SK-N-SH treated with all-trans-retinoic acid at 6 μM for 48 hours (cell line): ENCODE data around the gene ABCC11.

ENCODE experiments used
- ARNTL ChIP-seq: fragments of 450-650 bp; formaldehyde crosslinking; IDR thresholded peaks from 2 replicates; pipeline ENCODE4 v1.5.0; 2020; ENCODE audit warnings: low read depth, mild to moderate bottlenecking, moderate library complexity, borderline replicate concordance
- BACH2 ChIP-seq: fragments of 250-450 bp; sonication (Bioruptor Pico); IDR thresholded peaks from 2 replicates; pipeline ENCODE4 v1.9.0; 2021; ENCODE audit warnings: mild to moderate bottlenecking, borderline replicate concordance
- CREB5 ChIP-seq: fragments of 250-450 bp; sonication (Bioruptor Pico); IDR thresholded peaks from 2 replicates; pipeline ENCODE4 v1.5.1; 2020; ENCODE audit warnings: low read depth, mild to moderate bottlenecking, moderate library complexity
- CSDC2 ChIP-seq: fragments of 250-450 bp; sonication (Bioruptor Pico); IDR thresholded peaks from 2 replicates; pipeline ENCODE4 v1.5.0; 2020; ENCODE audit warnings: mild to moderate bottlenecking, moderate library complexity
- ESRRG ChIP-seq: fragments of 250-450 bp; sonication (Bioruptor Pico); IDR thresholded peaks from 2 replicates; pipeline ENCODE4 v1.6.1; 2021; ENCODE audit warnings: mild to moderate bottlenecking
- GLIS3 ChIP-seq: fragments of 250-450 bp; sonication (Bioruptor Pico); IDR thresholded peaks from 2 replicates; pipeline ENCODE4 v1.5.0; 2020; ENCODE audit warnings: mild to moderate bottlenecking, moderate library complexity
- OSR1 ChIP-seq: fragments of 250-450 bp; sonication (Bioruptor Pico); IDR thresholded peaks from 2 replicates; pipeline ENCODE4 v1.8.0; 2022; ENCODE audit warnings: moderate library complexity, mild to moderate bottlenecking, inconsistent platforms
- PATZ1 ChIP-seq: fragments of 250-450 bp; sonication (Bioruptor Pico); IDR thresholded peaks from 2 replicates; pipeline ENCODE4 v1.8.0; 2020; ENCODE audit warnings: mild to moderate bottlenecking, moderate library complexity, borderline replicate concordance
- ZC3H10 ChIP-seq: fragments of 250-450 bp; sonication (Bioruptor Pico); IDR thresholded peaks from 2 replicates; pipeline ENCODE4 v1.5.1; 2021; ENCODE audit warnings: mild to moderate bottlenecking, moderate library complexity
- ZFP3 ChIP-seq: fragments of 250-450 bp; sonication (Bioruptor Pico); IDR thresholded peaks from 2 replicates; pipeline ENCODE4 v1.5.0; 2020; ENCODE audit warnings: mild to moderate bottlenecking, moderate library complexity
- ZFP30 ChIP-seq: fragments of 450-650 bp; formaldehyde crosslinking; IDR thresholded peaks from 2 replicates; pipeline ENCODE4 v1.5.0; 2022; ENCODE audit warnings: mild to moderate bottlenecking, moderate library complexity
- ZNF70 ChIP-seq: fragments of 450-650 bp; formaldehyde crosslinking; IDR thresholded peaks from 2 replicates; pipeline ENCODE4 v1.5.0; 2020; ENCODE audit warnings: mild to moderate bottlenecking, moderate library complexity
- ZNF8 ChIP-seq: fragments of 450-650 bp; formaldehyde crosslinking; IDR thresholded peaks from 2 replicates; pipeline ENCODE4 v1.5.0; 2020; ENCODE audit warnings: mild to moderate bottlenecking, moderate library complexity
- TF ChIP-seq, protein P1 (sequence below): fragments of 250-450 bp; sonication (Bioruptor Pico); IDR thresholded peaks from 2 replicates; pipeline ENCODE4 v1.8.0; 2021; ENCODE audit warnings: low read depth, mild to moderate bottlenecking, moderate library complexity, borderline replicate concordance

DNA sequence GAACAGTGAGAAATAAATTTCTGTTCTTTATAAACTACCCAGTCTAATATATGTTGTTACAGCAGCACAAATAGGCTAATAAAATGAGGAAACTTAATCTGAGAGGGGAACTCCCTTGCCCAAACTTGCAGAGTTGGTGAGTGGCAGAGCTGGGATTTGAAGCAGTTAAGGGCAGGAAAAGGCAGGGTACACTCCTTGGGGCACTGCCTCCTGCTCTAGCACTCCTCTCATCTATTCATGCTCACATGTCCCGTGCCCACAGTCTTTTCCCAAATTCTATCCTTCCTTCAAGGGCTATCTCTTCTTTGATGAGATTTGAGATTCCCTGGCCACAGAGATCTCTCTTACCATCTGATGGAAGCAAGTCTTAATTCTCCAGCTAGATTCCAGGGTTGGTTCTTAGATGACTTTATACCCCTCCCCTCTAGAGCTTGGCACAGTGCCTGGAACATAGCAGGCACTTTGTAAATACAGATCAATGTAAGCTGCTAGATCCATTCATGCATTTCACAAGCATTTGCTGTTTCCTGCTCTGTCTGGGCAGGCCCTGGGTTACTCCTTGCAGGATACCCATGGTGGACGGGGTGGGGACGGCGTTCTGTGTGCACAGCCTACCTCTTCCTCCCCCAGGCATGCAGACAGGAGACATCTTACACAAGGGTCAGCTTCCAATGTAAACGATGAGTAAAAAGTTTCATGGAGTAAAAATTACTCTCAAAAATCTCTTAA lies 52.3 kb downstream of the ABCC11 start:
- TF ChIP-seq ARNTL (CRISPR knock-in tag) (no peak), GLIS3 (CRISPR knock-in tag) (no peak), ZNF8 (CRISPR knock-in tag) (no peak), ZFP30 (CRISPR knock-in tag) (no peak), ZC3H10 (CRISPR knock-in tag) (no peak), BACH2 (no peak), OSR1 (CRISPR knock-in tag) (no peak), ZFP3 (no peak), ZNF70 (no peak), PATZ1 (CRISPR knock-in tag) (no peak), CSDC2 (no peak), ESRRG (CRISPR knock-in tag) (no peak), CREB5 (no peak)
- TF ChIP-seq, protein P1, sequence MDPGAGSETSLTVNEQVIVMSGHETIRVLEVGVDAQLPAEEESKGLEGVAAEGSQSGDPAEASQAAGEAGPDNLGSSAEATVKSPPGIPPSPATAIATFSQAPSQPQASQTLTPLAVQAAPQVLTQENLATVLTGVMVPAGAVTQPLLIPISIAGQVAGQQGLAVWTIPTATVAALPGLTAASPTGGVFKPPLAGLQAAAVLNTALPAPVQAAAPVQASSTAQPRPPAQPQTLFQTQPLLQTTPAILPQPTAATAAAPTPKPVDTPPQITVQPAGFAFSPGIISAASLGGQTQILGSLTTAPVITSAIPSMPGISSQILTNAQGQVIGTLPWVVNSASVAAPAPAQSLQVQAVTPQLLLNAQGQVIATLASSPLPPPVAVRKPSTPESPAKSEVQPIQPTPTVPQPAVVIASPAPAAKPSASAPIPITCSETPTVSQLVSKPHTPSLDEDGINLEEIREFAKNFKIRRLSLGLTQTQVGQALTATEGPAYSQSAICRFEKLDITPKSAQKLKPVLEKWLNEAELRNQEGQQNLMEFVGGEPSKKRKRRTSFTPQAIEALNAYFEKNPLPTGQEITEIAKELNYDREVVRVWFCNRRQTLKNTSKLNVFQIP (CRISPR knock-in tag), result no peak
